ENCODE measurements around the gene TSC22D3. TPM values are rescaled to one million over a fixed set of nuclear protein-coding genes. Genes with fewer than 3 reads are reported as not detected.

Gene TSC22D3
- total and polyA plus RNA-seq, 2 experiments from 2014 or later = 35.9 to 49.0 TPM

GRCh38 chrX:107743995-107744394 is 31.6 kb downstream of the TSC22D3 start:
- Histone ChIP-seq H3K79me2 (ENCODE audit: insufficient read depth) (no peaks in the 10 kb centered on the region), H3K4me1 (ENCODE audit: insufficient read depth) (peaks cover 9% of the 10 kb centered on the region; the same call in 1 of the 2 replicates), H2AFZ (no peak overlapping the region), H3K4me3 (no peak overlapping the region), H3K9me3 (ENCODE audit: low read depth) (no peaks in the 10 kb centered on the region), H3F3A (ENCODE audit: insufficient read depth) (no peaks in the 10 kb centered on the region), H3K9me2 (ENCODE audit: insufficient read depth) (no peaks in the 10 kb centered on the region), H4K20me1 (ENCODE audit: insufficient read depth) (no peaks in the 10 kb centered on the region), H3K36me3 (ENCODE audit: low read depth) (no peaks in the 10 kb centered on the region), H3K27ac (no peak overlapping the region), H3K27me3 (replicated peaks; ENCODE audit: insufficient read depth) (0 out of 2 replicates have a peak, but pooled peaks cover 3% of the 10 kb centered on the region), H3K9ac (no peak overlapping the region), H3K4me2 (ENCODE audit: unreplicated experiment) (no peak overlapping the region)
- DNase-seq = no peak
- TF ChIP-seq EZH2 (IDR thresholded peaks at IDR 0.05; ENCODE audit: insufficient read depth, poor library complexity, severe bottlenecking) = no peak
- no peak for TF ChIP-seq EZH2phosphoT487 (IDR thresholded peaks at IDR 0.05; ENCODE audit: insufficient read depth, low read depth)
- in situ Hi-C loops (cut with MboI) = no loop called here
- 91% methylated on average over 6 of the region's 7 CpGs for WGBS, 2 experiments (ENCODE audit: low coverage in 1 of 2, low lambda C conversion rate in 2 of 2, missing lambda C conversion rate in 2 of 2)

- no peaks in the 10 kb centered on the region for H3K9me2 ChIP-seq (ENCODE audit: insufficient read depth)
- H3K27ac ChIP-seq = no peak overlapping the region
- no peak overlapping the region for H3K9ac ChIP-seq
- no peak overlapping the region for H3K4me2 ChIP-seq (ENCODE audit: unreplicated experiment)
- H3K36me3 ChIP-seq (ENCODE audit: low read depth) = no peaks in the 10 kb centered on the region
- H2AFZ ChIP-seq = no peak overlapping the region
- H3F3A ChIP-seq (ENCODE audit: insufficient read depth) = no peaks in the 10 kb centered on the region
- H3K79me2 ChIP-seq (ENCODE audit: insufficient read depth) = no peaks in the 10 kb centered on the region
- no peaks in the 10 kb centered on the region for H3K9me3 ChIP-seq (ENCODE audit: low read depth)
- 0 out of 2 replicates have a peak, but pooled peaks cover 3% of the 10 kb centered on the region for H3K27me3 ChIP-seq (replicated peaks; ENCODE audit: insufficient read depth)
- no peak for TF ChIP-seq EZH2phosphoT487 (IDR thresholded peaks at IDR 0.05; ENCODE audit: insufficient read depth, low read depth)
- TF ChIP-seq EZH2 (IDR thresholded peaks at IDR 0.05; ENCODE audit: insufficient read depth, poor library complexity, severe bottlenecking) = no peak
- no peak overlapping the region for H3K4me3 ChIP-seq
- no peaks in the 10 kb centered on the region for H4K20me1 ChIP-seq (ENCODE audit: insufficient read depth)
- no peak for DNase-seq
- in situ Hi-C loops (cut with MboI) = no loop called here
- 54 to 72% methylated on average over 6 to 14 of the region's 23 CpGs for WGBS, 2 experiments (ENCODE audit: low coverage in 1 of 2, low lambda C conversion rate in 2 of 2, missing lambda C conversion rate in 2 of 2)
- peaks cover 6% of the 10 kb centered on the region; the same call in 1 of the 2 replicates for H3K4me1 ChIP-seq (ENCODE audit: insufficient read depth)
These were observed 32.8 kb downstream of the TSC22D3 start for GRCh38 chrX:107742700-107743191.

- Histone ChIP-seq H3K9me3 (ENCODE audit: low read depth) (no peaks in the 10 kb centered on the region), H3K4me1 (ENCODE audit: insufficient read depth) (no peaks in the 10 kb centered on the region), H3K79me2 (ENCODE audit: insufficient read depth) (no peaks in the 10 kb centered on the region), H3K4me3 (no peak overlapping the region), H3K9ac (no peak overlapping the region), H2AFZ (no peak overlapping the region), H3K9me2 (ENCODE audit: insufficient read depth) (no peaks in the 10 kb centered on the region), H3K4me2 (ENCODE audit: unreplicated experiment) (no peak overlapping the region), H3K36me3 (ENCODE audit: low read depth) (no peaks in the 10 kb centered on the region), H3K27ac (no peak overlapping the region), H3K27me3 (replicated peaks; ENCODE audit: insufficient read depth) (0 out of 2 replicates have a peak, but pooled peaks cover 3% of the 10 kb centered on the region), H3F3A (ENCODE audit: insufficient read depth) (no peaks in the 10 kb centered on the region), H4K20me1 (ENCODE audit: insufficient read depth) (no peaks in the 10 kb centered on the region)
- DNase-seq = peak; percentile 10
- 8 to 9% methylated on average over 4 to 7 of the region's 7 CpGs for WGBS, 2 experiments (ENCODE audit: low coverage in 1 of 2, low lambda C conversion rate in 2 of 2, missing lambda C conversion rate in 2 of 2)
- in situ Hi-C loops (cut with MboI) = no loop called here
- no peak for TF ChIP-seq EZH2phosphoT487 (IDR thresholded peaks at IDR 0.05; ENCODE audit: insufficient read depth, low read depth)
- TF ChIP-seq EZH2 (IDR thresholded peaks at IDR 0.05; ENCODE audit: insufficient read depth, poor library complexity, severe bottlenecking) = no peak
These were observed 34.2 kb downstream of the TSC22D3 start for GRCh38 chrX:107741404-107741790.

- Histone ChIP-seq H3K27ac (no peak overlapping the region), H3F3A (ENCODE audit: insufficient read depth) (no peaks in the 10 kb centered on the region), H3K79me2 (ENCODE audit: insufficient read depth) (no peaks in the 10 kb centered on the region)
These were observed 36.0 kb downstream of the TSC22D3 start for GRCh38 chrX:107739541-107739940.

More at GRCh38 chrX:107739541-107739940, 36.0 kb downstream of the TSC22D3 start:
- H3K36me3 ChIP-seq (ENCODE audit: low read depth) = no peaks in the 10 kb centered on the region
- H3K9ac ChIP-seq = no peak overlapping the region
- H3K4me1 ChIP-seq (ENCODE audit: insufficient read depth) = no peaks in the 10 kb centered on the region
- H2AFZ ChIP-seq = no peak overlapping the region
- no peak overlapping the region for H3K4me2 ChIP-seq (ENCODE audit: unreplicated experiment)
- no peak overlapping the region for H3K4me3 ChIP-seq
- H3K27me3 ChIP-seq (replicated peaks; ENCODE audit: insufficient read depth) = 0 out of 2 replicates have a peak, but pooled peaks cover 1% of the 10 kb centered on the region
- H3K9me3 ChIP-seq (ENCODE audit: low read depth) = no peaks in the 10 kb centered on the region
- no peaks in the 10 kb centered on the region for H3K9me2 ChIP-seq (ENCODE audit: insufficient read depth)
- TF ChIP-seq EZH2phosphoT487 (IDR thresholded peaks at IDR 0.05; ENCODE audit: insufficient read depth, low read depth) (no peak), EZH2 (IDR thresholded peaks at IDR 0.05; ENCODE audit: insufficient read depth, poor library complexity, severe bottlenecking) (no peak)
- in situ Hi-C loops (cut with MboI) = no loop called here
- DNase-seq = no peak
- WGBS, 2 experiments (ENCODE audit: low coverage in 1 of 2, low lambda C conversion rate in 2 of 2, missing lambda C conversion rate in 2 of 2) = 84 to 92% methylated on average over 3 of the region's 3 CpGs
- no peaks in the 10 kb centered on the region for H4K20me1 ChIP-seq (ENCODE audit: insufficient read depth)
